Measurements from ENCODE around the gene NPIPB8.

GRCh38 chr16:28589930-28590329 lies 47.9 kb upstream of the NPIPB8 start:
- TF ChIP-seq CTCF (IDR thresholded peaks at IDR 0.05) (no peak), EZH2phosphoT487 (IDR thresholded peaks at IDR 0.05) (no peak)

Data from neural progenitor cell (in vitro differentiated cells).